ENCODE results near the gene CEBPA.
A peak's percentile ranks its signal among the peaks of the same experiment; 100 is the strongest.

The CEBPA gene

GRCh38 chr19:33301900-33302174, 497 bp downstream of the CEBPA start:
- peak; percentile 35 for DNase-seq (ENCODE audit: low read depth)
- H3K4me3 ChIP-seq (ENCODE audit: low read depth, low read length): peak overlapping the region; percentile 36
- TF ChIP-seq MAX (IDR thresholded peaks at IDR 0.05; ENCODE audit: low read depth, low read length) (no peak), MYC (IDR thresholded peaks at IDR 0.05; ENCODE audit: low read depth, low read length) (no peak), CTCF (IDR thresholded peaks at IDR 0.05; ENCODE audit: low read depth, low read length) (no peak), POLR2A (IDR thresholded peaks at IDR 0.05; ENCODE audit: extremely low read depth, insufficient read length) (no peak)

- TF ChIP-seq MYC (IDR thresholded peaks at IDR 0.05; ENCODE audit: low read depth, low read length) (no peak), MAX (IDR thresholded peaks at IDR 0.05; ENCODE audit: low read depth, low read length) (no peak), POLR2A (IDR thresholded peaks at IDR 0.05; ENCODE audit: extremely low read depth, insufficient read length) (no peak), CTCF (IDR thresholded peaks at IDR 0.05; ENCODE audit: low read depth, low read length) (no peak)
- H3K4me3 ChIP-seq (ENCODE audit: low read depth, low read length): peak overlapping the region; percentile 78
- peak; percentile 30 for DNase-seq (ENCODE audit: low read depth)
Observed at GRCh38 chr19:33301144-33301899, 1.0 kb downstream of the CEBPA start.

- TF ChIP-seq MAX (IDR thresholded peaks at IDR 0.05; ENCODE audit: low read depth, low read length) (no peak), CTCF (IDR thresholded peaks at IDR 0.05; ENCODE audit: low read depth, low read length) (no peak), POLR2A (IDR thresholded peaks at IDR 0.05; ENCODE audit: extremely low read depth, insufficient read length) (no peak)
- peak overlapping the region; percentile 78 for H3K4me3 ChIP-seq (ENCODE audit: low read depth, low read length)
- no peak for DNase-seq (ENCODE audit: low read depth)
Observed at GRCh38 chr19:33300894-33301143, 1.5 kb downstream of the CEBPA start.

- H3K4me3 ChIP-seq (ENCODE audit: low read depth, low read length): peak overlapping the region; percentile 78
- TF ChIP-seq POLR2A (IDR thresholded peaks at IDR 0.05; ENCODE audit: extremely low read depth, insufficient read length) (no peak), CTCF (IDR thresholded peaks at IDR 0.05; ENCODE audit: low read depth, low read length) (no peak), MYC (IDR thresholded peaks at IDR 0.05; ENCODE audit: low read depth, low read length) (no peak), MAX (IDR thresholded peaks at IDR 0.05; ENCODE audit: low read depth, low read length) (no peak)
- DNase-seq (ENCODE audit: low read depth): peak; percentile 43
Observed at GRCh38 chr19:33300009-33300893, 2.1 kb downstream of the CEBPA start.

GRCh38 chr19:33299051-33299688, 3.2 kb downstream of the CEBPA start:
- peak overlapping the region; percentile 78 for H3K4me3 ChIP-seq (ENCODE audit: low read depth, low read length)
- DNase-seq (ENCODE audit: low read depth): peak; percentile 53
- TF ChIP-seq CTCF (IDR thresholded peaks at IDR 0.05; ENCODE audit: low read depth, low read length): no peak
- TF ChIP-seq MYC (IDR thresholded peaks at IDR 0.05; ENCODE audit: low read depth, low read length): no peak
- TF ChIP-seq MAX (IDR thresholded peaks at IDR 0.05; ENCODE audit: low read depth, low read length): no peak
- TF ChIP-seq POLR2A (IDR thresholded peaks at IDR 0.05; ENCODE audit: extremely low read depth, insufficient read length): no peak

Measured in NB4 (cell line).